ENCODE results near the gene RCC2.

DNA sequence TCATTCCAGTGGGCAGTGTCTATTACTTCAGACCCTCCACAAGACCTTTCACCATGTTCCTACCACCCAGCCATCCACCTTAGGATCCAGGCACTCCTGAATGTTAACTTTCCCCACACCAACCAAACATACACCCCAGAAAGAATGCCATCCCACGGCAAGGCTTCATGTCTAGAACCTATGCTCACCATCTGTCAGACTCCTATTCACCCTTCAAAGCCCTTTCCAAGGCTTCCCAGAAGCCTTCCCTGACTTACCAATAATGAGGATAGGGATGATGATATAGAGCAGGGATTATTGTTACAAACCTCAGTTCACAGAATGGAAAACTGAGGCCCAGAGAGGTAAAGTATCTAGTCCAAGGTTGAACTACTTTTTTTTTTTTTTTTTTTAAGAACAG lies 19.3 kb upstream of the RCC2 start:
- TF ChIP-seq, protein P1, sequence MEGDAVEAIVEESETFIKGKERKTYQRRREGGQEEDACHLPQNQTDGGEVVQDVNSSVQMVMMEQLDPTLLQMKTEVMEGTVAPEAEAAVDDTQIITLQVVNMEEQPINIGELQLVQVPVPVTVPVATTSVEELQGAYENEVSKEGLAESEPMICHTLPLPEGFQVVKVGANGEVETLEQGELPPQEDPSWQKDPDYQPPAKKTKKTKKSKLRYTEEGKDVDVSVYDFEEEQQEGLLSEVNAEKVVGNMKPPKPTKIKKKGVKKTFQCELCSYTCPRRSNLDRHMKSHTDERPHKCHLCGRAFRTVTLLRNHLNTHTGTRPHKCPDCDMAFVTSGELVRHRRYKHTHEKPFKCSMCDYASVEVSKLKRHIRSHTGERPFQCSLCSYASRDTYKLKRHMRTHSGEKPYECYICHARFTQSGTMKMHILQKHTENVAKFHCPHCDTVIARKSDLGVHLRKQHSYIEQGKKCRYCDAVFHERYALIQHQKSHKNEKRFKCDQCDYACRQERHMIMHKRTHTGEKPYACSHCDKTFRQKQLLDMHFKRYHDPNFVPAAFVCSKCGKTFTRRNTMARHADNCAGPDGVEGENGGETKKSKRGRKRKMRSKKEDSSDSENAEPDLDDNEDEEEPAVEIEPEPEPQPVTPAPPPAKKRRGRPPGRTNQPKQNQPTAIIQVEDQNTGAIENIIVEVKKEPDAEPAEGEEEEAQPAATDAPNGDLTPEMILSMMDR (IDR thresholded peaks at IDR 0.05; ENCODE audit: low read depth, low read length), result no peak
- TF ChIP-seq EZH2phosphoT487 (IDR thresholded peaks at IDR 0.05; ENCODE audit: low read depth), result no peak
